GDM1 (cell line): ENCODE results near the gene ZNF48.

Experiments
- DNase-seq: peaks from one replicate; lab custom pipeline; 2025; lab: John Stamatoyannopoulos, UW

Gene ZNF48

GRCh38 chr16:30407804-30408534, 12.7 kb downstream of the ZNF48 start:
- DNase-seq: no peak

DNA sequence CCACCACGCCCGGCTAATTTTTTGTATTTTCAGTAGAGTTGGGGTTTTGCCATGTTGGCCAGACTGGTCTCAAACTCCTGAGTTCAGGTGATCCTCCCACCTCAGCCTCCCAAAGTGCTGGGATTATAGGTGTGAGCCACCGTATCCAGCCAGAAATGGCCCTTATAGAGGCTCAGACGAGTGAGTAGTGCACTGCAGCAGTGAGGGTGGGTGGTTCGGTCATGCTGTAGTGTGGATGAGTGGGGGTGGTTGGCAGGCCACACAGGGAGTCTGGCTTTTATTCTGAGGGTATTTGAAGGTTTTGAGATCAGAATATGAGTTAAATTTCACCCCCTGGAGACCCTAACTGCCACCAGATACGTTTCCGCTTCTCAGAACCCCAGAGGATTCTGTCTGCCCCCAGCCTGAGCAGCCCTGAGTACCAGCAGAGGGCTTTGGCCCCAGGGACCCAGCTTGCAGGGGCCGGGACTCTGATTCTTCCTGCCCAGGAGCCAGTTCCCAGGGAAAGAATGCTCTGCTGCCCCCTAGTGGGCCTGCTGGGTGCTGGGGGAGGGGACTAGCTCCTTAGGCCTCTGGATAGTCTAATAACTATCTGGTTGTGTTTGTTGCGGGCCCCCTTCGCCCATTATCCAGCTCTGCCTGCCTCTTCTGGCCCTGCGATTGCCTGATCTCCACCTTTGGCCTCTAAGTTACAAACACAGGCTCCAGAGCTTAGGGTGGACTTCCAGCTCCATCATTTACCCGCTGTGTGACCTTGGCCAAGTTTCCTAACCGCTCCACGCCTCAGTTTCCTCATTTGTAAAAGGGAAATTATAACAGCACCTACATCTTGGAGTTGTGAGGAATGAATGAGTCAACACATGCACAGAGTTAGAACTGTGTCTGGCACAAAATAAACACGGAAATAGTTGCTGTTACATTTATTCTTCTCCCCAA, 14.2 kb downstream of the ZNF48 start:
- DNase-seq: peak; percentile 77

DNA sequence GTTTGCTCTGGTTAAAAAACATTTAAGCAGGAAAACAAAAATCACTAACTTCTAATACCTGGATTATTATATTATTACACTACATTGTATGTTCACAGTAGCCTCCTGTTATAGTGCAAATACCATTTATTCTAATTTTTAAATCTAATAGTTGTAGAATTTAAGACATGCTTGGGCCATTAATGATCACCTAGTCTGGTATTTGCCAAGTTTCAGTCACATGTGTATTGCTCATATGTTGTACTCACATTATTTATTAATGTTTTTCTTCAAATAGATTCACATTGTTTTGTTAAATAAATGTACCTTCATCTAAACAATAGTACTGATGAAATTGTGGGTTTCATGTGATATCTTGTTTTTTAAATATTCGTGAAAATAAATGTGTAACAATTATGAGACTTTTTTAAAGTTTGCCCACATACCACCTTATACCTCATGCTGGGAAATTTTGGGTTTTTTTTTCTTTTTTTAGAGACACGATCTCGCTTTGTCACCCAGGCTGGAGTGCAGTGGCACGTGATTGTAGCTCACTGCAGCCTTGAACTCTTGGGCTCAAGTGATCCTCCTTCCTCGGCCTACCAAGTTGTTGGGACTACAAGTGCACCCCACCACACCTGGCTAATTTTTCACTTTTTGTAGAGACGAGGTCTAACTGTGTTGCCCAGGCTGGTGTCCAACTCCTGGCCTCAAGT, 18.0 kb downstream of the ZNF48 start:
- no peak for DNase-seq

- no peak for DNase-seq
Observed at GRCh38 chr16:30414159-30414558, 18.9 kb downstream of the ZNF48 start.

- no peak for DNase-seq
Observed at GRCh38 chr16:30416047-30416603, 20.9 kb downstream of the ZNF48 start.

DNA sequence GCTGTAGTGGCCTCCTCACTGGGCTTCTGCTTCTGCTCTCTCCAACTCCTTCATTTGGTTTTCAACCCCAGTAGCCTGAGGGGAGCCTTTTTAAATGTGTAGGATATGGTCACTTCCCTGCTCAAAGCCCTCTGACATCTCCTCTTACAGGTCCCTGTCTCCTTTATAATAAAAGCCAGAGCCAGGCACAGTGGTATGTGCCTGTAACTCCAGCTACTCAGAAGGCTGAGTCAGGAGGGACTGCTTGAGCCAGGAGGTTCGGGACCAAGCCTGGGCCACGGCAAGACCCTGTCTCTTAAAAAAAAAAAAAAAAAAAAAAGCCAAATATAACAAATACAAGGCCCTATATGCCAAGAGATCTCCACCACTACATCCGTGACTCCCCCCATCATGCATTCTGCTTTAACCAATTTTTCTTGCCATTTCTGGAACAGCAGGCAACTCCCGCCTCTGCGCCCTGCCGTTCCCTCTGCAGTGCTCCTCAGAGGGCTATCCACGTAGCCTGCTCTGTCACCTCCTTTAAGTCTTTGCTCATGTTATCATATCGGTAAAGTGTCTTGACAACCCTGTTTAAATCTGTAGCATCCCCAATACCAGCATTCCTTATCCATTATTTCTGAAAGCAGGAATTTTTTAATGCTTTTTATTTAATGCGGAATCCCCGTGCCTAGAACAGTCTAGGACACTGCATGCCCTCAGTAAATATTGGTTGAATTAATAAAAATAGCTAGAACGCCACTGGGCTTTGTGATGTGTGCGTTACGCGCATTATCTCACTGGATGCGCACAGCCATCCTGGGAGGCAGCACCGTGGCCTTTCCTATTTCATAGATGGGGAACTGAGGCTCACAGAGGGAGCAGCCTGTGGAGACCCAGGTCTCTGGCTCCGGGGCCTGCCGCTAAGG, 21.7 kb downstream of the ZNF48 start:
- DNase-seq: no peak

GRCh38 chr16:30417529-30418349, 22.5 kb downstream of the ZNF48 start:
- no peak for DNase-seq

- DNase-seq: no peak
Observed at GRCh38 chr16:30418350-30419181, 23.3 kb downstream of the ZNF48 start.

DNA sequence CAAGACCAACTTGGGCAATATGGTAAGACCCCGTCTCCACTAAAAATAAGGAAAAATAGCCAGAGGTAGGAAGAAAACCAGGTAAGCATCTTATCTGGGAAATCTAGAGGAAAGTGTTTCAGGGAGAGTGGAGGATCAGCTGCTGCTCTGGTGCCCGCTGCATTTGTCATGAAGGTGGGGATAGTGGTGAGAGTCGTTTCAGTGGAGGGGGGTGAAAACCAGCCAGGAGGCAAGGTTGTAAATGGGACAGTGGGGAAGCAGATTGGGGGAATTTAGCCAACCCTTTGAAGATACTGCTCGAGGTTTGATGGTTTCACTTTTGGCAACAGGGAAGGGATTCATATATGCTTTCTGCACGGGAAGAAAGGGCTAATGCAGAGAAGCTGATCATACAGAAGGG, 25.8 kb downstream of the ZNF48 start:
- DNase-seq: no peak

DNA sequence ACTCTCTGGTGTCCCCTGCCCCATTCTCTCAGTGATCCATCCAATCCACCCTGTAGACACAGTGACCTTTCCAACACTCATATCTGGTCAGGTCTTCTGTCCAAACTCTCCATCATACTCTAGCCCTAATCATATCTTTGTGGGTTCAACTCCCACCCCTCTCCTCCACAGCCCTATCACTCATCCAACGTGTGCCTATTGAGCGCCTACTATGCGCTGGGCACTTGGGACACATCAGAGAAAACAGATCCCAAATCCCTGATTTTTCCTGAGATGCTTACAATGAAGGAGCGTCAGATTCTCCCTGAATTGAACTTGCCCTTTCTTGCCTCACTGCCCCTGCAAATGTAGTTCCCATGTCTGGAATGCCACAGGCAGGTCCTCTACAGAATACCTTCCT, 32.8 kb downstream of the ZNF48 start:
- no peak for DNase-seq

DNA sequence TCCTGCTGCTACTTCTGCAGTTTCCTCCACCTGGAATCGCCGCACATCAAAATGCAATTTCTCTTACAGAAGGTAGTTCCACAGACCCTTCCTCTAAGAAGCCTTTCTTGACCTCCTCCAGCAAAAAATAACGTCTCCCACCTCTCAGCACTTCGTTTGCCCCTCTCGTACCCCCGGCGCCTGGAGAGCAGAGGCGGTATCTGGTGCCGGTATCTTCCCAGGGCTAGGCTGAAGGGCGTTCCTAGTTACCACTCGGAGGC, 34.1 kb downstream of the ZNF48 start:
- DNase-seq: no peak

- peak; percentile 98 for DNase-seq
Observed at GRCh38 chr16:30429678-30430427, 34.6 kb downstream of the ZNF48 start, which contains the start of gene DCTPP1. TSS of gene DCTPP1 (minus strand) at chr16:30430030. CDS start at chr16:30429980, 50 bp downstream.

DNA sequence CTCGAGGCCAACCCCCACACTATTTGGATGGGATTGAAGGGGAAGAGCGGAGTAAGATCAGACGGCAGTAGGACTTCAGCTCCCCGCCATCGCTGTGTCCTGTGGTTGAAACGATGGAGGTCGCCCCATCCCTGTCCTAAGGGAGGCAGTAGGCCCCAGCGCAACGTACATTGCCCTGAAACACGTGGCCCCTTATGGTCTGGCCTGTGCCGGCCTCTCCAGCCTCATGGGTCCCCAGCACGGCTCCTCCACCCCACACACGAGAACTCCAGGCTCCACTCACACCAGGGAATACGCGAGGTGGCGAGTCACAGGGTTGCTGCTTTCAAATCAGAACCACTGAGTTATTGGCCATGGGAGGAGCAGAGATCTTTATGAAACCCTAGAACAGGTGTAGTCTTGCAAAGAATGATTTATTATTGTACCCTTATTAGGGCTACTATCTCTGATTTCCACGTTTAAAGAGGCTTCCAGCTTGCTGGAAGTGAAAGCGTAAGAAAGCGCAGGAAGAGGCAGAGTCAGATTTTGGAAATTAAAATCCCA, 35.3 kb downstream of the ZNF48 start:
- no peak for DNase-seq

DNA sequence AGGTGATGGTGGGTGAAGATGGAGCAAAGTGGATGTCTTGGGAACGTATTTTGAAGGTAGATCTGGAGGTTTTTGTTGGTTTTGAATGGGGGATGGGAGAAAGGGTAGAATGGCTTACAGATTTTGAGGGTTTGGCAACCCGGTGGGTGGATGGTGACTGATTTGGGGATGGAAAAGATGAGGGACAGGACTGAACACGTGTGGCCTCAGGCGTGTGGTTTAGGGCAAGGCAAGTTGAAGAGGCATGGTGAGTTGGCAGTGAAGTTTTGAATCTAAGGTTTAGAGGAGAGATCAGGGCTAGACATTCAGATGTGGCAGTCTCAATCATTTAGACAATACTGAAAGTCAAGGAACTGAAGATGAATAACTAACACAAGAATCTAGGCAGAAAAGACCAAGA, 39.6 kb downstream of the ZNF48 start:
- no peak for DNase-seq

GRCh38 chr16:30437511-30438046, 42.4 kb downstream of the ZNF48 start:
- DNase-seq: no peak

GRCh38 chr16:30438835-30439234, 43.6 kb downstream of the ZNF48 start:
- no peak for DNase-seq

DNA sequence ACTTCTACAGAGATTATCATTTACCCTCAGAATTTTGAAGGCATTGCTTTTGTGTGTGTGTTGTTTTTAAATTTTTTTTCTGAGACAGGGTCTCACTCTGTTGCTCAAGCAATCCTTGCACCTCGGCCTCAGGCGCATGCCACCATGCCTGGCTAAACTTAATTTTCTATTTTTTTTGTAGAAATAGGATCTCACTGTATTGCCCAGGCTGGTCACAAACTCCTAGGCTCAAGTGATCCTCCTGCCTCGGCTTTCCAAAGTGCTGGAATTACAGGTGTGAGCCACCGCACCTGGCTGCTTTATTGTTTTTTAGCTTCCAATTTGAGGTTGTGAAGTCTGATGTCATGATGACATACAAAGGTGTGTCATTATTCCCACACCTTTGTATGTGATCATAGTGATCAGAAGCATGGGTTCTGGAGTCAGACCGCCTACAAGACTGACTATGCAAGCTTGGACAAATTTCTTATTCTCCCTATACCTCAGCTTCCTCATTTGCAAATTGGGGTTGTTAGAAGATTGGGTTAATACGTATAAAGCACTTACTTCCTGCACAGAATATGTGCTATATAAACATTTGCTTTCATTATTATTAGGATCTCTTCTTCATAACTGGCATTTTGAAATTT, 44.6 kb downstream of the ZNF48 start:
- no peak for DNase-seq

GRCh38 chr16:30443631-30444030, 48.4 kb downstream of the ZNF48 start:
- DNase-seq: no peak
